Ishikawa (cell line): ENCODE results near the gene GMFB.

Source experiments
- CREB1 ChIP-seq: IDR thresholded peaks from 2 replicates; pipeline ENCODE4 v1.6.1; 2012; ENCODE audit warnings: low read depth
- EP300 ChIP-seq: IDR thresholded peaks from 2 replicates; pipeline ENCODE4 v1.6.1; 2012; ENCODE audit warnings: borderline replicate concordance
- NFIC ChIP-seq: IDR thresholded peaks from 2 replicates; pipeline ENCODE4 v1.6.1; 2012
- RAD21 ChIP-seq: IDR thresholded peaks from 2 replicates; pipeline ENCODE4 v1.6.1; 2012; ENCODE audit warnings: low read depth
- REST ChIP-seq: IDR thresholded peaks from 2 replicates; pipeline ENCODE4 v1.6.1; 2012; ENCODE audit warnings: low read depth, mild to moderate bottlenecking
- USF1 ChIP-seq: IDR thresholded peaks from 2 replicates; pipeline ENCODE4 v1.6.1; 2012
- YY1 ChIP-seq: IDR thresholded peaks from 2 replicates; pipeline ENCODE4 v1.6.1; 2012; ENCODE audit warnings: low read depth

- TF ChIP-seq REST, result no peak
- TF ChIP-seq USF1, result no peak
- no peak for TF ChIP-seq CREB1
- TF ChIP-seq RAD21, result no peak
- TF ChIP-seq NFIC, result no peak
- TF ChIP-seq EP300, result no peak
- no peak for TF ChIP-seq YY1
Measured at GRCh38 chr14:54425068-54425467, 63.7 kb downstream of the GMFB start.
